Islet precursor cell (in vitro differentiated cells): Measurements from ENCODE around the gene PJA1.

Experiments used
- DNase-seq: peaks from one replicate; pipeline ENCODE4 v3.0.0-alpha.2; 2018

PJA1 gene

DNA sequence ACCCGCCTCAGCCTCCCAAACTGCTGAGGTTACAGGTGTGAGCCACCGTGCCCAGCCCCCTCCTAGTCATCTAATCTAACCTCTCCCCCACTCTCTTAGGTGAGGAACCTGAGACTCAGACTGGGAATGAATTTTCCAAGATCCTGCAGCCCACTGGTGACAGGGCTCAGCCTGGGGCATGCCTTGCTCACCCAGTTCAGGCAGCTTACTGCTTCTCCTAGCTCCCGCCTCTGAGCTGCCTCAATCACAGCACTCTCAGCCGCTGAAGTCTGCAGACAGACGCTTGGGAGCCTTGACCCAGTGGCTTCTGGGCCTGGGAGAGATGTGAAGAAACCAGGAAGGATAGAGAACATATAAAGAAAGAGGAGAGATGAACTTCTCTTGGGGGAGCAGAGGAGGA is 24.4 kb downstream of the PJA1 start:
- DNase-seq: no peak

DNA sequence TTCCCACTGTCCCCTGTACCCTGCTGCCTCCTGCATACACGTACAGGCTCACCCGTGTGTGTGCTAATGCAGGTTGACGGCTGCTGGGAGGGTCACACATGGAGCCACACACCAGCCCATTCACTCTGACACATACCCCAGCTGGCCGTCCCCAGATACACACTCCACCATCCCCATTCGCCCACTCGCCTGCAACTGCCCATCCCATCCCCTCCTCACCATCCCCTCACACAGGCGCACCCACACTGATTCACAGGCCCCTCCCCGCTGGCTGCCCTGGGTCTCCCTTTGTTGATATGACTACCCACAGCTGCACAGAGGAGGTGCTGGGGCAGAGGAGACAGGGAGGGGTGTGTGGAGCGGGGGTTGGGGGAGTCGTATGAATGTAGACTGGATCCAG is 25.7 kb downstream of the PJA1 start:
- no peak for DNase-seq

DNA sequence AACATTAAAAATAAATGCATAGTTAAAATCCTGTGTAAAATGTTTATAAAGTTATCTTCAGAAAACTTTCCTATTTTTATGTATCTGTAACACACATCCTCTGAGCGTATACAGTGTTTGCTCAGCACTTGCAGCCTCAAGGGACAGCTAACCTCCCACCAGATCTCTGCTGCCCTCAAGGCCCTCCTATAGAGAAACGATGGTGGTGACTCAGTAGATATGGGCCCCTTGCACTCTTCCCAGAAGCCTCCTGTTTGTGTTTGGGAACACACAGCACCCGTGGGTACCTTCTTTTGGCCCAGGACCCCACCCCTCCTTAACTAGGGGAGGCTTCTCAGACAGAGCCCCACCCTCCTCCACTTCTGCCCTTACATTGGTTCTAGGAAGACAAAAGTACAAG is 26.7 kb downstream of the PJA1 start:
- no peak for DNase-seq

DNA sequence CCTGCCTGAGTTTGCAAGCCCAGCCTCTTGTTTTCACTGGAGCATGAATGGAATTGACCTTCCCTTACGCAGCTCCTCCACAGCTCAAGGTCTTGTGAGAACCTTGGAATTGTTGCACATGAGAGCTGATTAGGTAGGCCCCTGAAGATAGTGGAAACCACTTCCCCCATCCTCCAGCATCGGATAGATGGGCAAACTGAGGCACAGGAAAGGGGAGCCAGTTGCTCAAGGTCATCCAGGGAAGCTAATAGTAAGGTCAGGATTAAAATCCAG is 27.2 kb downstream of the PJA1 start:
- DNase-seq: no peak

DNA sequence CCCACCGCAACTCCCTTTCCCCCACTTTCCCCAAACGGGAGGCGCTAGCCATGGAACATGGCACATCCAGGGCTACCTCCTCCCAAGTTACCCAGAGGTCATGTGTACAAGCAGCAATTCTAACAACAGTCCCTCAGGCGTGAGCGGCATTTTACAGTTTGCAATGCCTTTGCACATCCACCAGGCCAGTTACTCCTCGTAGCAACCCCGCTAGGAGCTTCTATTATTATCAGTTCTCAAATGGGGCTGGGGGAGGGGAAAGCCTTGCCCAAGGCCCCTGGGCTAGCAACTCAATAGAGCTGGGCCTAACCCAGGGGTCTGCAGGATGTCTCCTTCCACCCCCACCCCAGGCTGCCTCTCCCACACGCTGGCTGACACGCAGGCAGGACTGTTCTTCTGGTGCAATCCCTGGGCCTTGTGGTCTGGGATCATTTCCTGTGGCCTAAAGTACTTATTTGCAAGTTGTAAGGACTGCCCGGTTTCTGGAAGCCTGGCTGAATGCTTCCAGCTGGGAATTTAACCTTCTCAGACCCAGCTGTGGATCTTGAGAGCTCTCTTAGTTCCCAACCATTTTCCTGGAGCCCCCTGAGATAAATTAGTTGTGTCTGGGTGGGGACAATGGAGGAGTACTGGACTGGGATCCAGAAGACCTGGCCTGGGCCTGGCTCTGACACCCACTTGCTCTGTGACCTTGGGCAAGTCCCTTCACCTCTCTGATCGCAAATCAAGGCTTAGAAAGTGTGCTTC is 27.7 kb downstream of the PJA1 start:
- DNase-seq: peak; percentile 90

DNA sequence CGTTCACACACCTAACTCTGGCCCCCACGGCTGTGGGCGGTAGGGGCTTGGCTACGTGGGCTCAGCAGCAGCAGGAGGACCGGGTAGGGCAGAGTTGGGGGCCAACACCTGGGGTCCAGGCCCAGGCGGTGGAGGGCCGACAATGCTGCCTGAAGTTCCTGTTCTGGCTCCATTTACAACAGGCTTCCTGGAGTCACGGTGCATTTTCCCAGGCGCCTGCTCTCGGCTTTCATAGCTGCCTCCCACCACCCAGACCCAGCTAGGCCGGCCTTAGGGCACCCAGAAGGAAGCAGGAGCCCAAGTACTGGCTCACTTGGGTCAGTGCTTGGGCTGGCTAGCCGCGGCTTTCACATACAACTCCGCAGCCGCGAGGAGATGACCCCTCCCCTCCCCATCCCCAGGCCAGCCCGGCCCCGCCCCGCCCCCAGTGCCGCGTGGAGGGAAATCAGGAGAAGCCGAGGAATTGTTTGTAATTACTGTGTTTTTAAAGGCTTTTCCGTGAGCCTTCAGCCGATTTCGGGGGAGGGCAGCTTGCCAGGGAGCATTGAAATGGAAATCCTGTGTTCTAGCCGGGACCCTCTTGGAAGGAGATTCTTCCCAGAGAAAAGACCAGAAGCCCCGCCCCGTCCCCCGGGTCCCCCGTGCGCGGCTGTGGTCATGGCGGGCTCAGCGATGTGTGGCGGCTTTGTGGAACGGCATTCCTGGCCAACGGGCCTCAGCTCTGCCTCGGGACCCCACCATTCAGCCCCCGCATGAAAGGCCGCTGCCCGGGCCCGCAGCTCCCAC is 28.5 kb downstream of the PJA1 start:
- DNase-seq: peak; percentile 76

DNA sequence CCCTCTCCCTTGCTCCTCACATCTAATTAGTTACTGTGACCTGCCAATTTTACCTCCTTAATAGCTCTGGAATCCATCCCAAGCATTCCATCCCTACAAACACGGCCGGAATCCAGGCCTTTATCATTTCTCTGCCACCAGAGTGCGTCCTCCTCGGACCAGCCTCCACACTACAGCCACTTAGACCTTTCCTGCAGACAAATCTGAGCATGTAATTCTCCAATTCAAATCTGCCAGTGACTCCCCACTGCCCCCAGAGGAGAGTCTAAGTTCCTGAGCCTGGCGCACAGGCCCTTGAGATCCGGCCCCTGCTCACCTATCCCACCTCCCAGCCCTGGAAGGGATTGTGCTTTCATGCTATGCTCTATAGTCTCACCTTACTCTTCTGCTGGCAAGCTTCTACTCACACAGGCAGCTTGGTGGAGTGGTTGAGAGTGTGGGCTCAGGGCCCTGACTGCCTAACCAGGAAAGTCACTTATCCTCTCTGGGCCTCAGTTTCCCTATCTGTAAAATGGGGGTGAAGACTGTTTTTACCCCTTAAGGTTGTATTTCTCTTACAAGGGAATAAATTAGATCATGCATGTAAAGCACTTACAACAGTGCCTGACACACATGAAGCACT is 31.2 kb downstream of the PJA1 start:
- peak; percentile 92 for DNase-seq

DNA sequence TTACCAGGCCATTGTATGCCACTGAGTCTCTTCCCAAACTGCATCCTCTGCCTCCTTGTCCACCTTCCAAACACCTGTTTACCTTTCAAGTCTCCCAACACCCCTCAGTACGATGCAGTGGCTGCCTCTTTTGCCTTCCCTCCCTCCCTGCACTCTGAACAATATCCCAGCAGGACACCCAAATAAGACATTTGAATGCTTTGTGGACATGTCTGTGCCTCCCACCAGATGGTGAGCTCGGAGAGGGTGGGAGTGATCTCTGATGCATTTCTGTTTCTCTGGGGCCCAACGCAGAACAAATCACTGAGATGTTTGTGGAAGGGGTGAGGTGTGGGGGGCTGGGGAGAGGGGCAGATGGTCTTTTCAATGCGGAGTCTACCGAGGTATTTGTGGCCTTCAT is 33.4 kb downstream of the PJA1 start:
- no peak for DNase-seq

DNA sequence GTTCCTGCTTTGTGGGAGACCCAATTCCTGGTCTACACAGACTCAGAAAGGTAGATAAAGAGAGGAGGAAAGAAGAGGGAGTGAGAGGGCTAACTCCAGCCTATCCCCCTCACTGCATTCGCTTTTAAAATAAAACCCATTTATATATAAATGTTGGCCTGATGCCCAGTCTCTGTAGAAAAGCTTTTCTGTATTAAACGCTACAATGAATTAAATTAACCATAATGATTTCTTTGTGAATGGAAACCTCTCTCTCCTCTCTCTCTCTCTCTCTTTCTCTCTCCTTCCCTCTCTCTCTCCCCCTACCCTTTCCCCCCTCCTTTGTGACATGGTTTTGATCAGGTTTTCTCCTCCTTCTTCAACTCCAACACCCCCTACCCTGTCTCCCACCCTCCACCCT is 34.8 kb downstream of the PJA1 start:
- no peak for DNase-seq

DNA sequence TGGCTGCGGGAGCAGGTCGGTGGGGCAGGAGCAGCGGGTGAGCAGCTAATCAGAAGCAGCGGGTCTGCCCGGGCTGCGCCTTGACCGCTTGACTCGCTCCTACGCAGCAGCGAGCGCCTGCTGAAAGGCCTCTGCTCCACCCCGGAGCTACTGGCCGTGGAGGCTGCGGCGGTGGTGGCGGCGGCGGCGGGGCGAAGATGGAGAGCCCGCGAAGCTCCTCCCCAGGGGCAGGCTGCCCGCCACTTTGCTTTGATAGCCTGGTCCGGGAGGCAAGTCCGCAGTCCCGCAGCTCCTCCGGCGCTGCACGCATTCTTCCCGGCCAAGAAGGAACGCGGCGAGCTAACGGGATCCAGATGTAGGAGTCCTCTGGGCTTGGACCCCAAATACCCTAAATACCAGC is 36.7 kb downstream of the PJA1 start:
- DNase-seq: peak; percentile 84

DNA sequence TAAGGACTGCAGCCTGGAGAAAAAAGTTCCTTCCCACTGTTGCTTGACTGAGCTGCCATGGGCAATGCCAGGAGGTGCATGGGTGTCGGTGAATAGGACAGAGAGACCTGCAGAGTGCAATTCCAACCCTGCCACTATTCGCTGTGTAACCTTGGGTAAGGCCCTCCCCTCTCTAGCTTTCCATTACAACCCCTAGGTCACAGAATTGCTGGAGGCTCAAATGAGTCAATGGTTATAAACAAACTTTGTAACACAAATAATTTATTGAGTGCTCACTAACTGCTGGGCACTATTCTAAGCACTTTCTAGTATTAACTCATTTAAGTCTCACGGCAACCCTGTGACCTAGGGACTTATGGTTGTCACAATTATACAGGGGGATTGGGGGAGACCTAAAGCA is 37.8 kb downstream of the PJA1 start:
- no peak for DNase-seq

DNA sequence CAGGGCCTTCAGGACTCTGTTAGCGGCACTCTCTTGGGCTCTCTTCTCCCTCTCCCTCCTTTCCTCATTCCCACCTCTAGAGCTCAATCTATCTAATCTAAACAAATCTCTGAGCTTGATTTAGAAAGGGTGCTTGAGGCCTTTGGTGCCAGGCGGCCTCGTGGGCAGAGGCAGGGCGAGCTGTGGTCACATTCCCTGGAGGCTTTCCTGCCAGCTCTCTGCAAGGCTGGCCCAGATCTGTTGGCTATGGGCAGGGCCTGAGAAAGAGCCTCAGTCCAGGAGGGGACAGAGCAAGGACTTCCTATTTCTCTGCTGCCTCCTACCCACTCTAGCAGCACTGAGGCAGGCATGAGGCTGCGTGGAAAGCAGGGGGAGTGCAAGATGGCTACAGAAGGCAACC is 38.6 kb downstream of the PJA1 start:
- DNase-seq: no peak

DNA sequence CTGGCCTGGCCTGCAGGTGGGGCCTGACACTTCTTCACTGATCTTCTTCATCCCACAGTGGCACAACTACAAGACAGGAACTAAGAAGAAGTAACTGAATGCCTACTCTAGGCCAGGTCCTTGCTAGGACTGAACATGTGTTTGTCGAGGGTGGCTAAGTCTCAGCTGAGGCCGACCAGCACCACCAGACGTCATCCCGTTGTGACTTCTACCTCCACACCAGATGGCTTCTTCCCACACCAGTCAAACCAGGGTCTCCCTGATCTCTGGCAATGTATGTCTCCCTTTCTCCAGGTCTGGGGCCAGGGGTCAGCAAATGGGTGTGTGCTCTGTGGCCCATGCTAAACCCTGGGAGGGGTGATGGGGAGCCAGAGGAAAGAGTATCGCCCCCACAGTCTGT is 40.2 kb downstream of the PJA1 start:
- DNase-seq: no peak

DNA sequence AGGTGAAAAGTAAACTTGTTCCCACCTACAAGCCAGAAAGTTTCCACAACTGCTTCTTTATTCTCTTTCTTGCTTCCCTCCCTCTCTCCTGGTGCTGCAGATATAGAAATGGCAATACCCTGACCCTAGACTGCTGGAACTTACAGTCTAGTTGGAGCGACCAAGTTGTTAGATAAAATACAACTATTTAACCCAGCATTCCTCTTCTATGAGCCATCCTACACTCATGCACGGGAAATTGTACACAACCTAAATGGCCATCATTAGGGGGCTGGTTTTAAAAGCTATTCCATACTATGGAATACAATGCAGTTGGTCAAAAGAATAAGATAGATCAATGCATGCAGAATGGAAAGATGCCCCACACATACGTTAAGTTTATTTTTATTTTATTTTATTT is 41.1 kb downstream of the PJA1 start:
- DNase-seq: no peak

DNA sequence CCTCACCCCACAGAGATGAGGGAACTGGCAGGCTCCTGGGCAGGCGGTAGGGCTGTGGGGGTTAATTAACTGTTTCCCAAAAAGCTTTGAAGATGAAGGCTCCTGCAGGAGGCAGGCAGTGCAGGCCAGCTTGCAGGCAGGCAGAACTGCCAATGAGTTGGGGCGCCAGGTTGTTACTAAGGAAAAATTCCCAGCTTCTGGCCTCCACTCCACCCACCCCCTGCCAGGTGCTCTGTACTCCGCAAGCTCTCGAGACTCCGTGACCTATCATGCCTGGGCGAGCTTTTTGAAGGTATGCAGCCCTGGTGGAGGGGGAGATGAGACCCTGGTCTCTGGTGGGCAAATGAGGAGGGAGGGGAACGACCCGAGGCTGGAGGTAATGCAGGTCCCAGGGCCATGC is 41.8 kb downstream of the PJA1 start:
- no peak for DNase-seq

DNA sequence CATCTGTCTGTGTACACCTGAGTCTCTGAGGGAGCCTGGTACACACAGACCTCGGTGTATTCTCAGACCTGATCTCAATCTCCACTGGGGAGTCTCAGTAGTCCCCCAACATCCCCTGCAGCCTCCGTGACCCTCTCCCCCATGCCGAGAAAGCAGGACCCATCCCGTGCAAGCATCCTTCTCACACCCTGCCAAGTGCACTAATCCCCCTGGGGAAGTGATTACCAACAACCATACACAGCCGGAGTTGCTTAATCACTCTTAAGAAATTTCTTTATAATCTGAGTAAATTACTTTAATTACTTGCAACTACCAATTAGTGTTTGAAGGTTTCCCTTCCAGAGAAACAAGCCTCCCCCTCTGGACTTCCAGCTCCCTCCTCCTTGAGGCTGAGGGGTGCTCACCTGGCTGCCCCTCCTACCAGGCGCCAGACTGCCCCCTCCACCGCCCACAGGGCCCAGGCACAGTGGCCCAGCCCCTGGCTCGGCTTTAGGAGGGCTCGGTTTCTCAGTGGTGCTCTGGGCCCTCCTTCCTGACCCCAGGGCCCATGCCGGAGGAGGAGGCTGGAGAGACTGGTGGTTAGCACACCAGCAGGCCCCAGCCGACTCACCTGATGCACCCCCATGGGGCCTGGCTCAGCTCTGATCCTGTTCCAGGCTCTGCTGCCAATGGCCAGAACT is 43.8 kb downstream of the PJA1 start:
- no peak for DNase-seq

DNA sequence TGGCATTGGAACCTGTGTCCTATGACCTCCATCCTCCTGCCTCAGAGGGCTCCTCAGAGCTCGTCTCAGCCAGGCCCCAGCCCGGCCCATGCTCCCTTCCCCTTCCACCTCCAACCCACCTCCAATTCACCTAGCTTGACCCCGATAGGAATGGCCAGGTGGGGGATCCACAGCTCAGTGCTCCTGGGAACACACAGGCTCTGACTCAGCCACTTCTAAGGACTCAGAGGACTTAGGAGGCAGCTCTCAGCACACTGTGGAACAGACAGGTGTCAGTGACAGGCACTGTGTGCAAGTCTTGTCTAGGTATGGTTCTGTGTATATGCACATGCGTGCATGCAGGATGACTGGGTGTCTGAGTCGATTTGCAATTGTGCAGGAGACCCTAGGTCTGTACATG is 44.8 kb downstream of the PJA1 start:
- no peak for DNase-seq

DNA sequence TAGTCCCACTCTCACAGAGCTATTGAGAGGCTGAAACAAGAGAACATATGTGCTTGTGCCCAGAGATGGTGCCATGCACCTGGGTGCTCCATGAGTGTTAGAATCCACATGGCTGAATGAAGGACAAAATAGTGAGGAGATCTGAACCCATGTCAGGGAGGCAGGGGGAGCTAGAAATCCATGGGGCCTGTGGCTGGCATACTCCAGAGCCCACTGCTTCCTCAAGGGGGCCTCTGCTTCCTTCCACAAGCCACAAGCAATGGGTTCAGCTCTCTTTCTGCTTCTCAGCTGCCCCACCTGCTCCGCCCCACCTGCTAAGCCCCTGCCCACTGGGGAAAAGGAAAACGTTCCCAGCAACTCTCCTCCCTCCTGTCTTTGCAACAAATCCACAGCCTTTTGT is 46.1 kb downstream of the PJA1 start:
- no peak for DNase-seq

DNA sequence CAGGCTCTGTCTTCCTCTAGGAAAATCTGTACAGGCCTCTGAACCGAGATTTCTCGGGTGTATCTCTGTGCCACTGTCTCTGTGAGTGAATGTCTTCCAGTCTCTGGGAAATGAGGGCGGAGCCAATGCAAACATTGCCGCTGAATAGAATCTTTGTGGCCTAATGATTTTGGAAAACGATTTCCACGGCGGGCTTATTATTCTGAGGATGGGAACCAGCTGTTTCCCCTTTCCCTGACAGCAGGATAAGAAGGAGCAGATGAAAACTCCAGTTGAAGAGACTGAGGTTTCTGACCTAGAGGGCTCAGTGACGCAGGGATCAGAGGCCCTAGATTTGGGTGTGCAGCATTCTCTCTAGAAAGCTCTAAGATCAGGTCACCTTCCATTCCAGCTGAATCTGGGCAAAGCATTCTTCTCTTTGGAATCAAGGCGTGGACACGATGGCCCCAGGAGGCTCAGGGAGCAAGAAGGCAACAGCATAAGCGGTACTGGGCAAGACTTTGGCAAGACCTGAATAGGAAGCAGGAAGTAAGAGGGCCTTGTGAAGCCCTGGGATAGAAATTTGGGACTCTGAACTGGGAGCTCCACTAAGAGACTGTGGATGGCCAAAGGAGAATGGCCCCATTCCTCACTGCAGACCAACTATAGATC is 47.3 kb downstream of the PJA1 start:
- DNase-seq: no peak

DNA sequence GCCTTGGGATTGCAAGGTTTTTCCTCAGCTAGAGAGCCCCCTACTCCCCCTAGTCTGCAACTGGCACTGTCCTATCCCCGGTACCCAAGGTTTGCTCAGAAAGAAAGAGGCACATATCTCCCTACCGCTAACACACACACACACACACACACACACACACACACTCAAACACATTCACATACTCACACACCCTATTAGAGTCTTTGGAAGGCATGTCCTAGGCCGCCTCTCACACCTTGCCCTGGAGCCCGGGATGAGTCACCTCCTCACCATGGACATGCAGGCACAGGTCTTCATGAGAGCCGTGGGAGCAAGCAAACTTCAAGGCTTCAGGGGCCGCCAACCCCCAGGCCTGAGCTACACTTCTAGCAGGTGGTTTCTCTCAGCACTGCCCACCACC is 49.2 kb downstream of the PJA1 start:
- DNase-seq: peak; percentile 87

DNA sequence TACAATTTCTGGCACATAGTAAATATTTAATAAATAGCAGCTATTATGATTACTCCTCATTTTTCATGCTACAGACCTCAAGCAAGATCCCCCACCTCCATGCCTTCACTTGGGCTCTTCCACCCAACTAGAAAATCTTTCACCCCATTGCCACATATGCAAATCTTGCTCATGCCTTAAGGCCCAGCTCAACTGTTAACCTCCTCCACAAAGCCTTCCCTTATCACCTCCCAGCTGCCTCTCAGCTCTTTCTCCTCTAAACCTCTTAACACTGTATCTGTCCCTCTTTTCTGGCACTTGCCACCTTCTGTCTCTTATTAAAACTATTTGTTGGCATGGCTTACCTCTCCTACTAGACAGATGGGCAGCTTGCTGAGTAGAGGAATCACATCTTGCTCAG is 51.5 kb downstream of the PJA1 start:
- no peak for DNase-seq
